Measurements from ENCODE around the gene NFU1.

- TF ChIP-seq CTCF (IDR thresholded peaks at IDR 0.05; ENCODE audit: low read depth, low read length), result no peak
- TF ChIP-seq EZH2phosphoT487 (IDR thresholded peaks at IDR 0.05; ENCODE audit: low read depth), result no peak
Observed at GRCh38 chr2:69459936-69460335, 22.7 kb upstream of the NFU1 start.

Data from OCI-LY3 (cell line).